ENCODE measurements around the gene FHL1.

The FHL1 gene

GRCh38 chrX:136192135-136192534, 44.8 kb downstream of the FHL1 start:
- DNase-seq, result peak in 1 of 3 donors; percentile 33
- ChIA-PET CTCF (no interaction called here), POLR2A (no interaction called here)
- WGBS (ENCODE audit: insufficient coverage), result 33% methylated on average over 1 of the region's 2 CpGs
- H3K27ac ChIP-seq (ENCODE audit: insufficient read depth in 1 of 2, low read depth in 1 of 2, low read length in 2 of 2, poor library complexity in 1 of 2, severe bottlenecking in 2 of 2), result peak overlapping the region in 1 of 2 experiments; percentile 9
- H3K4me3 ChIP-seq (ENCODE audit: control insufficient read depth in 1 of 7, extremely low read depth in 1 of 7, insufficient read depth in 4 of 7, low read depth in 2 of 7, low read length in 6 of 7), result no peak overlapping the region
- H3K27me3 ChIP-seq (replicated peaks in 2 of 5; ENCODE audit: control insufficient read depth in 4 of 5, insufficient read depth in 5 of 5, low read length in 4 of 5), result no peaks in the 10 kb centered on the region
- no peaks in the 10 kb centered on the region for H3K36me3 ChIP-seq (ENCODE audit: control insufficient read depth in 4 of 4, insufficient read depth in 4 of 4, low read length in 3 of 4)
- H3K4me1 ChIP-seq (ENCODE audit: control extremely low read depth in 1 of 4, control insufficient read depth in 4 of 4, insufficient read depth in 4 of 4, low read length in 3 of 4), result peaks cover 6 to 70% (median 25%) of the 10 kb centered on the region in 4 experiments
- H3K9me3 ChIP-seq (ENCODE audit: control extremely low read depth in 1 of 5, control insufficient read depth in 4 of 5, insufficient read depth in 2 of 5, low read depth in 1 of 5, low read length in 4 of 5), result no peaks in the 10 kb centered on the region

- DNase-seq, result peak in 2 of 3 donors; percentile 58 to 65
- Histone ChIP-seq H3K27ac (ENCODE audit: insufficient read depth in 1 of 2, low read depth in 1 of 2, low read length in 2 of 2, poor library complexity in 1 of 2, severe bottlenecking in 2 of 2) (peak overlapping the region; percentile 0 to 9), H3K9me3 (ENCODE audit: control extremely low read depth in 1 of 5, control insufficient read depth in 4 of 5, insufficient read depth in 2 of 5, low read depth in 1 of 5, low read length in 4 of 5) (no peaks in the 10 kb centered on the region), H3K4me3 (ENCODE audit: control insufficient read depth in 1 of 7, extremely low read depth in 1 of 7, insufficient read depth in 4 of 7, low read depth in 2 of 7, low read length in 6 of 7) (peak overlapping the region in 2 of 7 experiments; percentile 14 to 62), H3K27me3 (replicated peaks in 2 of 5; ENCODE audit: control insufficient read depth in 4 of 5, insufficient read depth in 5 of 5, low read length in 4 of 5) (no peaks in the 10 kb centered on the region), H3K36me3 (ENCODE audit: control insufficient read depth in 4 of 4, insufficient read depth in 4 of 4, low read length in 3 of 4) (no peaks in the 10 kb centered on the region), H3K4me1 (ENCODE audit: control extremely low read depth in 1 of 4, control insufficient read depth in 4 of 4, insufficient read depth in 4 of 4, low read length in 3 of 4) (peaks cover 6 to 77% (median 25%) of the 10 kb centered on the region in 4 experiments)
- CTCF ChIA-PET, result no interaction called here
- WGBS (ENCODE audit: insufficient coverage), result 49% methylated on average over 2 of the region's 3 CpGs
- POLR2A ChIA-PET, result no interaction called here
Measured at GRCh38 chrX:136192839-136193414, 45.6 kb downstream of the FHL1 start.

- H3K9me3 ChIP-seq (ENCODE audit: control extremely low read depth in 1 of 5, control insufficient read depth in 4 of 5, insufficient read depth in 2 of 5, low read depth in 1 of 5, low read length in 4 of 5), result no peaks in the 10 kb centered on the region
- H3K4me3 ChIP-seq (ENCODE audit: control insufficient read depth in 1 of 7, extremely low read depth in 1 of 7, insufficient read depth in 4 of 7, low read depth in 2 of 7, low read length in 6 of 7), result peak overlapping the region in 4 of 7 experiments; percentile 7 to 62 (median 23)
- CTCF ChIA-PET, result interaction anchor here (0.9 kb wide), 1 partner anchor 8 kb away, joined by 4 read pairs; no protein-coding TSS in a partner anchor
- POLR2A ChIA-PET, result no interaction called here
- peaks cover 0 to 2% (median 0%) of the 10 kb centered on the region in 4 experiments for H3K36me3 ChIP-seq (ENCODE audit: control insufficient read depth in 4 of 4, insufficient read depth in 4 of 4, low read length in 3 of 4)
- no peaks in the 10 kb centered on the region for H3K27me3 ChIP-seq (replicated peaks in 2 of 5; ENCODE audit: control insufficient read depth in 4 of 5, insufficient read depth in 5 of 5, low read length in 4 of 5)
- WGBS (ENCODE audit: insufficient coverage), result 11% methylated on average over 3 of the region's 4 CpGs
- DNase-seq, result peak; percentile 27 to 82 (median 73)
- peaks cover 6 to 78% (median 25%) of the 10 kb centered on the region in 4 experiments for H3K4me1 ChIP-seq (ENCODE audit: control extremely low read depth in 1 of 4, control insufficient read depth in 4 of 4, insufficient read depth in 4 of 4, low read length in 3 of 4)
- H3K27ac ChIP-seq (ENCODE audit: insufficient read depth in 1 of 2, low read depth in 1 of 2, low read length in 2 of 2, poor library complexity in 1 of 2, severe bottlenecking in 2 of 2), result no peak overlapping the region
Measured at GRCh38 chrX:136193771-136194170, 46.4 kb downstream of the FHL1 start.

GRCh38 chrX:136194536-136194935, 47.2 kb downstream of the FHL1 start:
- Histone ChIP-seq H3K4me3 (ENCODE audit: control insufficient read depth in 1 of 7, extremely low read depth in 1 of 7, insufficient read depth in 4 of 7, low read depth in 2 of 7, low read length in 6 of 7) (no peak overlapping the region), H3K4me1 (ENCODE audit: control extremely low read depth in 1 of 4, control insufficient read depth in 4 of 4, insufficient read depth in 4 of 4, low read length in 3 of 4) (peaks cover 6 to 73% (median 25%) of the 10 kb centered on the region in 4 experiments), H3K9me3 (ENCODE audit: control extremely low read depth in 1 of 5, control insufficient read depth in 4 of 5, insufficient read depth in 2 of 5, low read depth in 1 of 5, low read length in 4 of 5) (no peaks in the 10 kb centered on the region), H3K27me3 (replicated peaks in 2 of 5; ENCODE audit: control insufficient read depth in 4 of 5, insufficient read depth in 5 of 5, low read length in 4 of 5) (no peaks in the 10 kb centered on the region), H3K36me3 (ENCODE audit: control insufficient read depth in 4 of 4, insufficient read depth in 4 of 4, low read length in 3 of 4) (peaks cover 0 to 2% (median 0%) of the 10 kb centered on the region in 4 experiments), H3K27ac (ENCODE audit: insufficient read depth in 1 of 2, low read depth in 1 of 2, low read length in 2 of 2, poor library complexity in 1 of 2, severe bottlenecking in 2 of 2) (no peak overlapping the region)
- ChIA-PET CTCF (no interaction called here), POLR2A (no interaction called here)
- WGBS (ENCODE audit: insufficient coverage), result 83% methylated on average over 1 of the region's 2 CpGs
- DNase-seq, result no peak

- H3K36me3 ChIP-seq (ENCODE audit: control insufficient read depth in 4 of 4, insufficient read depth in 4 of 4, low read length in 3 of 4), result peaks cover 0 to 2% (median 0%) of the 10 kb centered on the region in 4 experiments
- no peak for DNase-seq
- ChIA-PET CTCF (interaction anchor here (1.8 kb wide), 1 partner anchor 15 kb away, joined by 9 read pairs; no protein-coding TSS in a partner anchor), POLR2A (no interaction called here)
- no CpG with 5 or more reads among the region's 4 CpGs for WGBS (ENCODE audit: insufficient coverage)
- H3K9me3 ChIP-seq (ENCODE audit: control extremely low read depth in 1 of 5, control insufficient read depth in 4 of 5, insufficient read depth in 2 of 5, low read depth in 1 of 5, low read length in 4 of 5), result no peaks in the 10 kb centered on the region
- no peak overlapping the region for H3K27ac ChIP-seq (ENCODE audit: insufficient read depth in 1 of 2, low read depth in 1 of 2, low read length in 2 of 2, poor library complexity in 1 of 2, severe bottlenecking in 2 of 2)
- no peaks in the 10 kb centered on the region for H3K27me3 ChIP-seq (replicated peaks in 2 of 5; ENCODE audit: control insufficient read depth in 4 of 5, insufficient read depth in 5 of 5, low read length in 4 of 5)
- peaks cover 6 to 75% (median 25%) of the 10 kb centered on the region in 4 experiments for H3K4me1 ChIP-seq (ENCODE audit: control extremely low read depth in 1 of 4, control insufficient read depth in 4 of 4, insufficient read depth in 4 of 4, low read length in 3 of 4)
- H3K4me3 ChIP-seq (ENCODE audit: control insufficient read depth in 1 of 7, extremely low read depth in 1 of 7, insufficient read depth in 4 of 7, low read depth in 2 of 7, low read length in 6 of 7), result no peak overlapping the region
Measured at GRCh38 chrX:136195247-136195646, 47.9 kb downstream of the FHL1 start.

- 83% methylated on average over 5 of the region's 7 CpGs for WGBS (ENCODE audit: insufficient coverage)
- CTCF ChIA-PET, result interaction anchor here (1.4 to 1.9 kb wide), 3 partner anchors 10 to 19 kb away, joined by 5 to 9 read pairs (median 6); no protein-coding TSS in a partner anchor
- H3K4me3 ChIP-seq (ENCODE audit: control insufficient read depth in 1 of 7, extremely low read depth in 1 of 7, insufficient read depth in 4 of 7, low read depth in 2 of 7, low read length in 6 of 7), result no peak overlapping the region
Measured at GRCh38 chrX:136196691-136197155, 49.4 kb downstream of the FHL1 start.

GRCh38 chrX:136198010-136198409, 50.7 kb downstream of the FHL1 start:
- POLR2A ChIA-PET, result no interaction called here
- H3K4me3 ChIP-seq (ENCODE audit: control insufficient read depth in 1 of 7, extremely low read depth in 1 of 7, insufficient read depth in 4 of 7, low read depth in 2 of 7, low read length in 6 of 7), result no peak overlapping the region
- H3K9me3 ChIP-seq (ENCODE audit: control extremely low read depth in 1 of 5, control insufficient read depth in 4 of 5, insufficient read depth in 2 of 5, low read depth in 1 of 5, low read length in 4 of 5), result no peaks in the 10 kb centered on the region
- H3K27me3 ChIP-seq (replicated peaks in 2 of 5; ENCODE audit: control insufficient read depth in 4 of 5, insufficient read depth in 5 of 5, low read length in 4 of 5), result no peaks in the 10 kb centered on the region
- no peak for DNase-seq
- peaks cover 0 to 2% (median 0%) of the 10 kb centered on the region in 4 experiments for H3K36me3 ChIP-seq (ENCODE audit: control insufficient read depth in 4 of 4, insufficient read depth in 4 of 4, low read length in 3 of 4)
- peaks cover 6 to 72% (median 13%) of the 10 kb centered on the region in 4 experiments for H3K4me1 ChIP-seq (ENCODE audit: control extremely low read depth in 1 of 4, control insufficient read depth in 4 of 4, insufficient read depth in 4 of 4, low read length in 3 of 4)
- H3K27ac ChIP-seq (ENCODE audit: insufficient read depth in 1 of 2, low read depth in 1 of 2, low read length in 2 of 2, poor library complexity in 1 of 2, severe bottlenecking in 2 of 2), result no peak overlapping the region
- CTCF ChIA-PET, result interaction anchor here (1.0 to 2.6 kb wide), 3 partner anchors 10 to 12 kb away, joined by 4 to 7 read pairs (median 6); no protein-coding TSS in a partner anchor

More at GRCh38 chrX:136196691-136197155, 49.4 kb downstream of the FHL1 start:
- DNase-seq, result no peak
- Histone ChIP-seq H3K36me3 (ENCODE audit: control insufficient read depth in 4 of 4, insufficient read depth in 4 of 4, low read length in 3 of 4) (peaks cover 0 to 2% (median 0%) of the 10 kb centered on the region in 4 experiments), H3K27ac (ENCODE audit: insufficient read depth in 1 of 2, low read depth in 1 of 2, low read length in 2 of 2, poor library complexity in 1 of 2, severe bottlenecking in 2 of 2) (peak overlapping the region in 1 of 2 experiments; percentile 21), H3K4me1 (ENCODE audit: control extremely low read depth in 1 of 4, control insufficient read depth in 4 of 4, insufficient read depth in 4 of 4, low read length in 3 of 4) (peaks cover 6 to 71% (median 19%) of the 10 kb centered on the region in 4 experiments), H3K9me3 (ENCODE audit: control extremely low read depth in 1 of 5, control insufficient read depth in 4 of 5, insufficient read depth in 2 of 5, low read depth in 1 of 5, low read length in 4 of 5) (no peaks in the 10 kb centered on the region), H3K27me3 (replicated peaks in 2 of 5; ENCODE audit: control insufficient read depth in 4 of 5, insufficient read depth in 5 of 5, low read length in 4 of 5) (no peaks in the 10 kb centered on the region)
- POLR2A ChIA-PET, result no interaction called here

Measured in common myeloid progenitor, CD34-positive (primary cell).